Natural killer cell (primary cell): ENCODE results near the gene NHERF2. TPM values are rescaled to one million over a fixed set of nuclear protein-coding genes. Genes with fewer than 3 reads are reported as not detected.

Experiments used
- ATAC-seq, 3 donors: fragments of 150-1000 bp in 2 of 3; fragments of 200-7000 bp in 1 of 3; cut with Tn5 transposase; 1 replicate in 1 of 3; 2 replicates in 2 of 3; pipeline ENCODE4 v1.10.0; 2021; ENCODE audit warnings: mild to moderate bottlenecking in 2 of 3, moderate library complexity in 2 of 3
- DNase-seq, 2 donors: peaks; one replicate each; pipeline versions ENCODE4 v3.0.0 to v3.0.0-alpha.2; 2013 to 2021; ENCODE audit warnings: mixed read lengths in 1 of 2
- H3K27ac ChIP-seq: one replicate; pipeline ENCODE4 v1.5.1; 2013; ENCODE audit warnings: mild to moderate bottlenecking, low read length
- H3K27me3 ChIP-seq: one replicate; pipeline ENCODE4 v1.6.1; 2013; ENCODE audit warnings: low read length; ENCODE audit not compliant: control insufficient read depth, insufficient read depth
- H3K36me3 ChIP-seq: one replicate; pipeline ENCODE4 v1.6.1; 2013; ENCODE audit warnings: low read length; ENCODE audit not compliant: control insufficient read depth, insufficient read depth
- H3K4me1 ChIP-seq: one replicate; pipeline ENCODE4 v1.6.1; 2013; ENCODE audit warnings: low read length; ENCODE audit not compliant: control insufficient read depth, insufficient read depth
- H3K4me3 ChIP-seq: one replicate; pipeline ENCODE4 v1.5.1; 2013; ENCODE audit warnings: low read length
- H3K9me3 ChIP-seq: one replicate; pipeline ENCODE4 v1.6.1; 2013; ENCODE audit warnings: low read length; ENCODE audit not compliant: control insufficient read depth, insufficient read depth
- H3K27ac Mint-ChIP-seq, 2 donors: one replicate each; pipeline ENCODE4 v1.8.0; 2022; ENCODE audit warnings: mild to moderate bottlenecking in 2 of 2, mixed read lengths in 2 of 2, moderate library complexity in 1 of 2
- H3K27me3 Mint-ChIP-seq, 2 donors: one replicate each; pipeline ENCODE4 v1.8.0; 2022; ENCODE audit warnings: low read depth in 2 of 2, mixed read lengths in 2 of 2
- H3K36me3 Mint-ChIP-seq: one replicate; pipeline ENCODE4 v1.8.0; 2022; ENCODE audit warnings: mixed read lengths
- H3K4me1 Mint-ChIP-seq, 2 donors: one replicate each; pipeline ENCODE4 v1.8.0; 2022; ENCODE audit warnings: mixed read lengths in 2 of 2
- H3K4me3 Mint-ChIP-seq: one replicate; pipeline ENCODE4 v1.8.0; 2022; ENCODE audit warnings: mild to moderate bottlenecking, moderate library complexity, mixed read lengths
- H3K9me3 Mint-ChIP-seq, 2 donors: one replicate each; pipeline ENCODE4 v1.8.0; 2022; ENCODE audit warnings: mixed read lengths in 2 of 2
- WGBS: methylation state at CpG from one replicate; pipeline ENCODE4 v1.1.7; 2013; ENCODE audit warnings: missing lambda C conversion rate; ENCODE audit not compliant: insufficient coverage; 5-methylcytosine and 5-hydroxymethylcytosine counted together
- intact Hi-C: fragments of 100-400 bp; cut with micrococcal nuclease; formaldehyde crosslinking; loops from one replicate; pipeline ENCODE4 v1.14.2; 2022
- total RNA-seq, 4 donors: library from RNA; stranded (reverse); fragments of 120-200 nt in 1 of 4; gene quantifications; one replicate each; pipeline versions ENCODE4 v1.2.3 to v1.2.4, GENCODE V29; 2013 to 2022
- TF ChIP-seq, protein P1 (sequence below): fragments of 200-600 bp; IDR thresholded peaks from one replicate; pipeline ENCODE4 v1.8.0; 2022; ENCODE audit warnings: antibody characterized with exemption

NHERF2 gene
- total RNA-seq, 3 donors from 2014 or later (not counting 1 experiment from before 2014, with no cell fraction given): 4.3 to 7.1 (median 5.6) TPM

GRCh38 chr16:1987198-1987597 lies 39.5 kb upstream of the NHERF2 start:
- Mint-ChIP-seq H3K36me3 (no peaks in the 10 kb centered on the region), H3K4me3 (no peak overlapping the region), H3K4me1 (peaks cover 4 to 37% of the 10 kb centered on the region in 2 donors), H3K9me3 (no peaks in the 10 kb centered on the region), H3K27ac (no peak overlapping the region), H3K27me3 (peaks cover 0 to 7% of the 10 kb centered on the region in 2 donors)
- Histone ChIP-seq H3K36me3 (peaks cover 10% of the 10 kb centered on the region), H3K4me3 (no peak overlapping the region), H3K27me3 (peaks cover 9% of the 10 kb centered on the region), H3K4me1 (peaks cover 47% of the 10 kb centered on the region), H3K9me3 (no peaks in the 10 kb centered on the region), H3K27ac (no peak overlapping the region)
- DNase-seq (no peak), ATAC-seq (no peak)
- 97% methylated on average over 10 of the region's 10 CpGs for WGBS
- TF ChIP-seq, protein P1, sequence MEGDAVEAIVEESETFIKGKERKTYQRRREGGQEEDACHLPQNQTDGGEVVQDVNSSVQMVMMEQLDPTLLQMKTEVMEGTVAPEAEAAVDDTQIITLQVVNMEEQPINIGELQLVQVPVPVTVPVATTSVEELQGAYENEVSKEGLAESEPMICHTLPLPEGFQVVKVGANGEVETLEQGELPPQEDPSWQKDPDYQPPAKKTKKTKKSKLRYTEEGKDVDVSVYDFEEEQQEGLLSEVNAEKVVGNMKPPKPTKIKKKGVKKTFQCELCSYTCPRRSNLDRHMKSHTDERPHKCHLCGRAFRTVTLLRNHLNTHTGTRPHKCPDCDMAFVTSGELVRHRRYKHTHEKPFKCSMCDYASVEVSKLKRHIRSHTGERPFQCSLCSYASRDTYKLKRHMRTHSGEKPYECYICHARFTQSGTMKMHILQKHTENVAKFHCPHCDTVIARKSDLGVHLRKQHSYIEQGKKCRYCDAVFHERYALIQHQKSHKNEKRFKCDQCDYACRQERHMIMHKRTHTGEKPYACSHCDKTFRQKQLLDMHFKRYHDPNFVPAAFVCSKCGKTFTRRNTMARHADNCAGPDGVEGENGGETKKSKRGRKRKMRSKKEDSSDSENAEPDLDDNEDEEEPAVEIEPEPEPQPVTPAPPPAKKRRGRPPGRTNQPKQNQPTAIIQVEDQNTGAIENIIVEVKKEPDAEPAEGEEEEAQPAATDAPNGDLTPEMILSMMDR: no peak
- intact Hi-C loops: no loop called here

GRCh38 chr16:1989209-1990100 lies 37.2 kb upstream of the NHERF2 start, which contains the start of gene SYNGR3:
Gene SYNGR3, plus strand, starts transcription at chr16:1989970. Its CDS starts 133 bp downstream, at chr16:1990103.
- intact Hi-C loops: no loop called here
- 12% methylated on average over 67 of the region's 67 CpGs for WGBS
- Histone ChIP-seq H3K4me3 (peak within 1 kb of the TSS; percentile 55), H3K27ac (peak within 1 kb of the TSS; percentile 72), H3K9me3 (no peaks in the 10 kb centered on the region), H3K27me3 (peaks cover 2% of the 10 kb centered on the region), H3K4me1 (peaks cover 42% of the 10 kb centered on the region), H3K36me3 (peaks cover 10% of the 10 kb centered on the region)
- peak within 1 kb of the TSS; percentile 84 for H3K4me3 Mint-ChIP-seq
- H3K9me3 Mint-ChIP-seq: no peaks in the 10 kb centered on the region
- ATAC-seq (no peak), DNase-seq (peak in 1 of 2 donors; percentile 28)
- H3K27ac Mint-ChIP-seq: peak within 1 kb of the TSS; percentile 84
- TF ChIP-seq, protein P1: no peak
- H3K36me3 Mint-ChIP-seq: no peaks in the 10 kb centered on the region
- peaks cover 0 to 2% of the 10 kb centered on the region in 2 donors for H3K27me3 Mint-ChIP-seq
- H3K4me1 Mint-ChIP-seq: peaks cover 0 to 37% of the 10 kb centered on the region in 2 donors

DNA sequence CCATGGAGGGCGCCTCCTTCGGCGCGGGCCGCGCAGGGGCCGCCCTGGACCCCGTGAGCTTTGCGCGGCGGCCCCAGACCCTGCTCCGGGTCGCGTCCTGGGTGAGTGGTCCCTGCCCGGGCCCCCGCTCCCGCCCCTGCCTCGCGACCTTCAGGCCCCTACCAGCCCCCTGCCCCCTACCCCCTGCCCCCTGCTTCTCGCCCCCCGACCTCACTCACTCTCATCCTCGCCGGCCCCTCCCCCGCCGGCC lies 36.7 kb upstream of the NHERF2 start:
- Mint-ChIP-seq H3K27ac (peak overlapping the region in 1 of 2 donors; percentile 84), H3K36me3 (no peaks in the 10 kb centered on the region), H3K9me3 (no peaks in the 10 kb centered on the region), H3K4me3 (peak overlapping the region; percentile 35), H3K4me1 (peaks cover 0 to 33% of the 10 kb centered on the region in 2 donors), H3K27me3 (peaks cover 0 to 2% of the 10 kb centered on the region in 2 donors)
- under 1% methylated on average over 16 of the region's 25 CpGs for WGBS
- Histone ChIP-seq H3K4me1 (peaks cover 37% of the 10 kb centered on the region), H3K27me3 (peaks cover 2% of the 10 kb centered on the region), H3K36me3 (peaks cover 10% of the 10 kb centered on the region), H3K27ac (no peak overlapping the region), H3K4me3 (peak overlapping the region; percentile 55), H3K9me3 (no peaks in the 10 kb centered on the region)
- TF ChIP-seq, protein P1: no peak
- intact Hi-C loops: no loop called here
- no peak for ATAC-seq
- DNase-seq: no peak
